ENCODE data around the gene RAB17. TPM values are rescaled to one million over a fixed set of nuclear protein-coding genes. Genes with fewer than 3 reads are reported as not detected.

The RAB17 gene
- total and polyA plus RNA-seq, 2 of the 8 experiments (the other 6 are each of a cell fraction or from before 2014, with no cell fraction given): 42.6 to 83.4 TPM

GRCh38 chr2:237557633-237558015 lies 32.9 kb downstream of the RAB17 start:
- H3K9me3 ChIP-seq (ENCODE audit: insufficient read depth in 2 of 2, low read depth in 1 of 2, low read length in 1 of 2): peaks cover 12 to 14% of the 10 kb centered on the region in 2 experiments; a peak in 3 of 4 replicates
- WGBS, 2 experiments (ENCODE audit: extremely low coverage in 1 of 2, insufficient coverage in 1 of 2, insufficient read length in 1 of 2, insufficient replicate concordance in 2 of 2, low coverage in 1 of 2, low lambda C conversion rate in 2 of 2, missing lambda C conversion rate in 1 of 2): 87% methylated on average over 4 of the region's 4 CpGs; no CpG with 5 or more reads in 1 of the 2 experiments
- no peak overlapping the region for H3K27ac ChIP-seq (ENCODE audit: low read depth, low read length)
- no peak overlapping the region for H2BK15ac ChIP-seq (ENCODE audit: low read length)
- no peak overlapping the region for H2AFZ ChIP-seq (ENCODE audit: low read length)
- no peak overlapping the region for H3K56ac ChIP-seq (replicated peaks; ENCODE audit: insufficient read length, low read depth, low read length)
- no peak overlapping the region for H2AK5ac ChIP-seq (ENCODE audit: low read depth, low read length)
- POLR2A ChIA-PET (ENCODE audit: partially characterized antibody): interaction anchor here (1.1 kb wide), 1 partner anchor 28 kb away, joined by 4 read pairs; no protein-coding TSS in a partner anchor
- H3K4me2 ChIP-seq (ENCODE audit: insufficient read depth in 1 of 2, low read depth in 2 of 2, low read length in 2 of 2): no peak overlapping the region
- H3K9ac ChIP-seq (replicated peaks in 1 of 4; ENCODE audit: extremely low read depth in 1 of 4, low read depth in 3 of 4, low read length in 3 of 4): no peak overlapping the region
- no peak overlapping the region for H2BK120ac ChIP-seq (replicated peaks; ENCODE audit: low read depth, low read length)
- TF ChIP-seq RXRA (IDR thresholded peaks at IDR 0.05; ENCODE audit: insufficient read depth, low read depth, low read length): no peak
- TF ChIP-seq GABPA (IDR thresholded peaks at IDR 0.05; ENCODE audit: borderline replicate concordance, insufficient read depth, low read length): no peak
- no peak for TF ChIP-seq HDAC2 (IDR thresholded peaks at IDR 0.05; ENCODE audit: borderline replicate concordance in 1 of 2, low read depth in 2 of 2, low read length in 2 of 2)
- no peak for TF ChIP-seq JUND (IDR thresholded peaks at IDR 0.05; ENCODE audit: low read length)
- H3K18ac ChIP-seq (ENCODE audit: extremely low read depth, low read length): no peak overlapping the region
- H3K4ac ChIP-seq (replicated peaks; ENCODE audit: insufficient read length, low read depth, low read length): no peak overlapping the region
- peaks cover 0 to 25% (median 12%) of the 10 kb centered on the region in 4 experiments; a peak in 4 of 8 replicates for H3K36me3 ChIP-seq (ENCODE audit: control insufficient read depth in 2 of 4, insufficient read depth in 4 of 4, low read length in 3 of 4)
- no peak overlapping the region for H3K4me3 ChIP-seq (ENCODE audit: extremely low read depth in 1 of 4, insufficient read depth in 2 of 4, low read depth in 3 of 4, low read length in 4 of 4)
- no peak overlapping the region for H2BK20ac ChIP-seq (ENCODE audit: low read length)
- H4K20me1 ChIP-seq (replicated peaks in 1 of 2; ENCODE audit: control insufficient read depth in 1 of 2, insufficient read depth in 2 of 2, low read length in 2 of 2): no peaks in the 10 kb centered on the region
- no peaks in the 10 kb centered on the region; a peak in 1 of 7 replicates for H3K27me3 ChIP-seq (replicated peaks in 1 of 4; ENCODE audit: control insufficient read depth in 3 of 4, extremely low read depth in 1 of 4, insufficient read depth in 3 of 4, low read length in 3 of 4)
- H4K8ac ChIP-seq (ENCODE audit: extremely low read depth, insufficient read depth, low read length): no peak overlapping the region; the same call in 1 of the 2 replicates
- no peaks in the 10 kb centered on the region for H3K79me2 ChIP-seq (ENCODE audit: control insufficient read depth in 1 of 2, insufficient read depth in 2 of 2, low read length in 2 of 2)
- no peaks in the 10 kb centered on the region for H3K23me2 ChIP-seq (ENCODE audit: low read depth, low read length)
- no peak overlapping the region for H3K23ac ChIP-seq (ENCODE audit: insufficient read length)
- H2BK5ac ChIP-seq (ENCODE audit: low read depth, low read length): no peak overlapping the region
- H2BK12ac ChIP-seq (ENCODE audit: low read depth, low read length): no peak overlapping the region
- no peak overlapping the region for H3K14ac ChIP-seq (ENCODE audit: insufficient read length)
- no peak for FAIRE-seq
- no peak overlapping the region for H4K5ac ChIP-seq (ENCODE audit: insufficient read length, low read depth, low read length)
- no peak for DNase-seq (ENCODE audit: low read depth in 1 of 2, low spot score in 2 of 2)
- CTCF ChIA-PET (ENCODE audit: partially characterized antibody): interaction anchor here (0.8 to 5.6 kb wide), 5 partner anchors 8 to 86 kb away, joined by 3 to 25 read pairs (median 4); no protein-coding TSS in a partner anchor
- no peaks in the 10 kb centered on the region for H3K79me1 ChIP-seq (ENCODE audit: low read depth, low read length)
- no peak overlapping the region for H4K91ac ChIP-seq (replicated peaks; ENCODE audit: insufficient read length, low read length)
- H3K4me1 ChIP-seq (replicated peaks in 1 of 4; ENCODE audit: control insufficient read depth in 3 of 4, insufficient read depth in 4 of 4, low read length in 3 of 4): no peaks in the 10 kb centered on the region

Data from H1 (cell line).